CD14-positive monocyte (primary cell): ENCODE results near the gene GALNTL6. TPM values are rescaled to one million over a fixed set of nuclear protein-coding genes. Genes with fewer than 3 reads are reported as not detected.
A peak's percentile ranks its signal among the peaks of the same experiment; 100 is the strongest.

Experiments
- DNase-seq, 3 donors: peaks; one replicate each; pipeline ENCODE4 v3.0.0-alpha.2; 2011 to 2022
- H2AFZ ChIP-seq: 2 replicates; pipeline ENCODE4 v1.6.0; 2012; ENCODE audit warnings: mild to moderate bottlenecking, low read depth, low read length, inconsistent platforms; ENCODE audit not compliant: insufficient read depth, poor library complexity, severe bottlenecking
- H3K27ac ChIP-seq, 2 donors: 1 replicate in 1 of 2; 2 replicates in 1 of 2; pipeline ENCODE4 v1.5.1; 2012 to 2013; ENCODE audit warnings: low read length in 2 of 2, control low read depth in 1 of 2, inconsistent platforms in 1 of 2, low read depth in 1 of 2, mild to moderate bottlenecking in 1 of 2
- H3K27me3 ChIP-seq, 2 donors: one replicate each; pipeline versions ENCODE4 v1.6.0 to v1.6.1; 2011 to 2013; ENCODE audit warnings: low read length in 2 of 2; ENCODE audit not compliant: control insufficient read depth in 2 of 2, insufficient read depth in 2 of 2
- H3K36me3 ChIP-seq, 2 donors: replicated peaks in 1 of 2; 1 replicate in 1 of 2; 2 replicates in 1 of 2; pipeline versions ENCODE4 v1.5.1 to v1.6.1; 2012 to 2013; ENCODE audit warnings: low read length in 2 of 2, control low read depth in 1 of 2, inconsistent platforms in 1 of 2, mild to moderate bottlenecking in 1 of 2; ENCODE audit not compliant: insufficient read depth in 2 of 2, control insufficient read depth in 1 of 2
- H3K4me1 ChIP-seq, 2 donors: 1 replicate in 1 of 2; 2 replicates in 1 of 2; pipeline versions ENCODE4 v1.5.1 to v1.6.1; 2012 to 2013; ENCODE audit warnings: low read length in 2 of 2, control low read depth in 1 of 2, inconsistent platforms in 1 of 2, mild to moderate bottlenecking in 1 of 2, moderate library complexity in 1 of 2; ENCODE audit not compliant: insufficient read depth in 2 of 2, control insufficient read depth in 1 of 2
- H3K4me2 ChIP-seq: replicated peaks from 2 replicates; pipeline ENCODE3; 2012; ENCODE audit warnings: low read length, moderate library complexity, mild to moderate bottlenecking; ENCODE audit not compliant: poor library complexity, severe bottlenecking; ENCODE audit errors: extremely low read depth
- H3K4me3 ChIP-seq, 3 experiments: fragments of 200-600 bp in 1 of 3; sonication (generic) in 1 of 3; replicated peaks in 1 of 3; 1 replicate in 2 of 3; 2 replicates in 1 of 3; pipeline ENCODE4 v1.5.1; 2011 to 2013; ENCODE audit warnings: low read length in 3 of 3, mild to moderate bottlenecking in 3 of 3, control low read depth in 2 of 3, low read depth in 2 of 3, inconsistent platforms in 1 of 3, moderate library complexity in 1 of 3
- H3K79me2 ChIP-seq: 2 replicates; pipeline ENCODE4 v1.6.0; 2012; ENCODE audit warnings: mild to moderate bottlenecking, control low read depth, inconsistent platforms, low read length, moderate library complexity; ENCODE audit not compliant: insufficient read depth
- H3K9ac ChIP-seq: 2 replicates; pipeline ENCODE4 v1.6.0; 2017; ENCODE audit warnings: low read length, mild to moderate bottlenecking; ENCODE audit not compliant: insufficient read depth, poor library complexity, severe bottlenecking
- H3K9me3 ChIP-seq, 2 donors: replicated peaks in 1 of 2; 1 replicate in 1 of 2; 2 replicates in 1 of 2; pipeline versions ENCODE4 v1.5.1 to v1.6.1; 2012 to 2013; ENCODE audit warnings: low read length in 2 of 2, control low read depth in 1 of 2; ENCODE audit not compliant: control insufficient read depth in 1 of 2, insufficient read depth in 1 of 2
- H4K20me1 ChIP-seq: 2 replicates; pipeline ENCODE4 v1.6.0; 2012; ENCODE audit warnings: mild to moderate bottlenecking, low read length, control low read depth, moderate library complexity; ENCODE audit not compliant: insufficient read depth
- H3K27ac Mint-ChIP-seq, 7 donors: one replicate each; pipeline ENCODE4 v1.8.0; 2020; ENCODE audit warnings: mild to moderate bottlenecking in 7 of 7, mixed read lengths in 7 of 7, moderate library complexity in 6 of 7, inconsistent platforms in 2 of 7
- H3K27me3 Mint-ChIP-seq, 3 donors: one replicate each; pipeline ENCODE4 v1.8.0; 2021 to 2022; ENCODE audit warnings: low read depth in 3 of 3, mild to moderate bottlenecking in 3 of 3, mixed read lengths in 3 of 3, moderate library complexity in 3 of 3, inconsistent platforms in 1 of 3
- H3K36me3 Mint-ChIP-seq, 2 donors: one replicate each; pipeline ENCODE4 v1.8.0; 2020; ENCODE audit warnings: mixed read lengths in 2 of 2, inconsistent platforms in 1 of 2, mild to moderate bottlenecking in 1 of 2
- H3K4me1 Mint-ChIP-seq: one replicate; pipeline ENCODE4 v1.8.0; 2020; ENCODE audit warnings: mild to moderate bottlenecking, mixed read lengths
- H3K4me3 Mint-ChIP-seq, 2 donors: one replicate each; pipeline ENCODE4 v1.8.0; 2020; ENCODE audit warnings: mild to moderate bottlenecking in 2 of 2, mixed read lengths in 2 of 2, moderate library complexity in 1 of 2
- H3K9me3 Mint-ChIP-seq, 7 donors: one replicate each; pipeline ENCODE4 v1.8.0; 2020 to 2022; ENCODE audit warnings: mixed read lengths in 7 of 7, mild to moderate bottlenecking in 6 of 7, moderate library complexity in 6 of 7, inconsistent platforms in 2 of 7
- CTCF ChIP-seq: fragments of 200-600 bp; IDR thresholded peaks from one replicate; pipeline ENCODE4 v1.8.0; 2022; ENCODE audit warnings: antibody characterized with exemption, mild to moderate bottlenecking
- WGBS: methylation state at CpG from one replicate; pipeline ENCODE4 v1.1.5; 2013; ENCODE audit warnings: missing lambda C conversion rate; ENCODE audit not compliant: insufficient coverage; 5-methylcytosine and 5-hydroxymethylcytosine counted together
- intact Hi-C, 2 donors: fragments of 100-400 bp; cut with micrococcal nuclease; formaldehyde crosslinking; loops; one replicate each; pipeline versions ENCODE4 v1.15.0 to v1.15.1; 2023
- polyA plus RNA-seq, 3 donors: library from polyadenylated mRNA; depleted of rRNA in 1 of 3; unstranded in 2 of 3; stranded (reverse) in 1 of 3; fragments of 300-500 nt in 2 of 3; fragments of >200 nt in 1 of 3; fragmentation: Illumina TruSeq in 2 of 3; gene quantifications; 1 replicate in 2 of 3; 2 replicates in 1 of 3; pipeline ENCODE4 v1.2.3, GENCODE V29; 2012 to 2021

GALNTL6 gene
- polyA plus RNA-seq, 3 donors: 0.05 TPM; not detected in 2

GRCh38 chr4:172787111-172787510 is 973.9 kb downstream of the GALNTL6 start:
- peak overlapping the region; percentile 58 for H3K4me2 ChIP-seq
- peaks cover 36% of the 10 kb centered on the region for H3K4me1 Mint-ChIP-seq
- H3K4me1 ChIP-seq: peaks cover 28 to 42% of the 10 kb centered on the region in 2 donors
- H3K79me2 ChIP-seq: no peaks in the 10 kb centered on the region
- H3K4me3 ChIP-seq: peak overlapping the region in 1 of 3 experiments; percentile 58
- H3K9ac ChIP-seq: no peak overlapping the region
- no peaks in the 10 kb centered on the region for H3K27me3 ChIP-seq
- peak overlapping the region in 1 of 2 donors; percentile 79 for H3K4me3 Mint-ChIP-seq
- peak overlapping the region; percentile 79 to 97 (median 95) for H3K27ac Mint-ChIP-seq
- intact Hi-C loops: no loop called here
- H3K9me3 ChIP-seq: no peaks in the 10 kb centered on the region
- peaks cover 0 to 3% (median 0%) of the 10 kb centered on the region in 7 donors for H3K9me3 Mint-ChIP-seq
- 17% methylated on average over 1 of the region's 3 CpGs for WGBS
- H3K27ac ChIP-seq: peak overlapping the region in 1 of 2 donors; percentile 81
- peak; percentile 68 to 89 (median 87) for DNase-seq
- H3K27me3 Mint-ChIP-seq: peaks cover 2 to 4% (median 3%) of the 10 kb centered on the region in 3 donors
- H3K36me3 Mint-ChIP-seq: no peaks in the 10 kb centered on the region
- H3K36me3 ChIP-seq: no peaks in the 10 kb centered on the region
- H2AFZ ChIP-seq: no peak overlapping the region
- H4K20me1 ChIP-seq: no peaks in the 10 kb centered on the region
- no peak for TF ChIP-seq CTCF

- Mint-ChIP-seq H3K9me3 (peaks cover 0 to 3% (median 0%) of the 10 kb centered on the region in 7 donors), H3K27me3 (peaks cover 3 to 10% (median 10%) of the 10 kb centered on the region in 3 donors), H3K4me1 (peaks cover 15% of the 10 kb centered on the region), H3K36me3 (no peaks in the 10 kb centered on the region), H3K4me3 (no peak overlapping the region), H3K27ac (no peak overlapping the region)
- DNase-seq: no peak
- Histone ChIP-seq H3K4me3 (no peak overlapping the region), H3K9ac (no peak overlapping the region), H2AFZ (no peak overlapping the region), H3K4me2 (no peak overlapping the region), H3K79me2 (no peaks in the 10 kb centered on the region), H3K4me1 (peaks cover 13 to 21% of the 10 kb centered on the region in 2 donors), H3K27me3 (peaks cover 0 to 2% of the 10 kb centered on the region in 2 donors), H3K9me3 (no peaks in the 10 kb centered on the region), H3K36me3 (no peaks in the 10 kb centered on the region), H4K20me1 (no peaks in the 10 kb centered on the region), H3K27ac (no peak overlapping the region)
- TF ChIP-seq CTCF: no peak
- intact Hi-C loops: no loop called here
- no CpG with 5 or more reads among the region's 4 CpGs for WGBS
Observed at GRCh38 chr4:172791841-172792240, 978.6 kb downstream of the GALNTL6 start.
